HEK293 (cell line): ENCODE results near the gene TVP23C.
"Not testable (repeated sequence)": the region's sequence is repeated elsewhere in the genome, so short reads cannot be mapped to it uniquely, and the experiment has no call there.

Experiments used
- GLI4 ChIP-seq: fragments of 450-650 bp; formaldehyde crosslinking; IDR thresholded peaks from 2 replicates; pipeline ENCODE4 v1.5.1; 2016; ENCODE audit warnings: missing biosample characterization, missing genetic modification characterization
- HOXC10 ChIP-seq: sonication (generic); formaldehyde crosslinking; IDR thresholded peaks from 2 replicates; pipeline ENCODE4 v1.8.1; 2023; ENCODE audit warnings: mild to moderate bottlenecking, missing genetic modification reagents
- TCF7L2 ChIP-seq: IDR thresholded peaks from 2 replicates; pipeline ENCODE4 v1.6.1; 2011; ENCODE audit warnings: low read depth, mild to moderate bottlenecking, inconsistent platforms, low read length, moderate library complexity, borderline replicate concordance
- ZNF274 ChIP-seq, 2 experiments: fragments of 200-500 bp in 1 of 2; fragments of 450-650 bp in 1 of 2; sonication (Bioruptor generic) in 1 of 2; formaldehyde crosslinking in 1 of 2; IDR thresholded peaks; 2 replicates each; pipeline versions ENCODE4 v1.5.1 to v1.6.1; 2014 to 2016; ENCODE audit warnings: borderline replicate concordance in 1 of 2, inconsistent platforms in 1 of 2, low read length in 1 of 2, missing biosample characterization in 1 of 2, missing genetic modification characterization in 1 of 2
- ZNF302 ChIP-seq: fragments of 450-650 bp; formaldehyde crosslinking; IDR thresholded peaks from 2 replicates; pipeline ENCODE4 v1.5.1; 2016; ENCODE audit warnings: missing biosample characterization, missing genetic modification characterization, low read depth
- ZSCAN30 ChIP-seq: fragments of 450-650 bp; IDR thresholded peaks from 2 replicates; pipeline ENCODE4 v1.5.1; 2018; ENCODE audit warnings: missing biosample characterization, mild to moderate bottlenecking, missing genetic modification characterization, moderate library complexity
- TF ChIP-seq, protein P1 (sequence below): fragments of 450-650 bp; formaldehyde crosslinking; IDR thresholded peaks from 2 replicates; pipeline ENCODE4 v1.5.1; 2016; ENCODE audit warnings: missing biosample characterization, missing genetic modification characterization
- TF ChIP-seq, protein P2 (sequence below): fragments of 450-650 bp; formaldehyde crosslinking; IDR thresholded peaks from 2 replicates; pipeline ENCODE4 v1.5.1; 2016; ENCODE audit warnings: missing biosample characterization, missing genetic modification characterization
- TF ChIP-seq, protein P3 (sequence below): fragments of 450-650 bp; formaldehyde crosslinking; IDR thresholded peaks from 2 replicates; pipeline ENCODE4 v1.5.1; 2017; ENCODE audit warnings: missing biosample characterization, mild to moderate bottlenecking, missing genetic modification characterization, moderate library complexity

DNA sequence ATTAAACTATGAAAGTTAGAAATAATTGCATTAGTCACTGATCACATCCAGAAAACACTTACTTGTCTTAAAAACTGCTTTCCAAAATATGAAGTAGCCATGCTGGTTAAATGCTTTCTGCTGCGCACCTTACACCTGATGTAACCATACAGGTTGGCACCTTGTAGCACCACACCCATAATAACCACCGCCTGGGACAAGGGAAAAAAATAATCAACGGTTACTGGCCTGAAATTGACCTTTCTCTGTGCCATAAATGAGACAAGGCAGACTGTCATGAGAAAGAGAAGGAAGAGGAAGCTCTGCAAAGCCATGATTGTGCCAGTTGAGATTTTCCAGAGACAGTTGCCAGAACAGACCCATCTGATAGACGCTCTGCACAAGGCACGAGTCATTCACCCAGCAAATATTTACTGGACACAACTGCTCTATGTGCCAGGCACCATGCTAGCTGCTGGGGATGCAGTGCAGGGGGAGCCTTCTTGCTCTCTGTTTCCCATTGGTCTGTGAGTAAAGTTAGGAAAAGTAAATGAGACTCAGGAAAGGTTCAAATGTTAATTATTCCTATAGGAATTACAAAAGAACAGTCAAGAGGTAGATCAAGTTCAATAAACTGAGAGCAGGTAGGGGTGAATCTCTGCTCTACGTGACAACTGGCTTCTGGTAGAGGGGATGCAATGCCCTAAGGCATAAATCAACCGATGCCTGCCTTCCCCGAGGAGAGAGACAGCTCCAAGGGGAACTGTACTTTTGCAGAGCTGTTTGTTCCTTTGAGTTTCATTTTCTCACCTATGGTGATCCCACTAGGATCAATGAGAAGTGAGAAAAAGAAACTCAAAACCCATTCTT is 22.7 kb downstream of the TVP23C start:
- TF ChIP-seq ZNF302 (tag by site-specific recombination); HOXC10 (CRISPR knock-in tag); ZSCAN30 (tag by site-specific recombination); GLI4; TCF7L2; ZNF274 (IDR thresholded peaks at IDR 0.05; ENCODE audit: low read length); ZNF274 (tag by site-specific recombination; IDR thresholded peaks at IDR 0.05; ENCODE audit: borderline replicate concordance): not testable (repeated sequence)
- TF ChIP-seq, protein P1, sequence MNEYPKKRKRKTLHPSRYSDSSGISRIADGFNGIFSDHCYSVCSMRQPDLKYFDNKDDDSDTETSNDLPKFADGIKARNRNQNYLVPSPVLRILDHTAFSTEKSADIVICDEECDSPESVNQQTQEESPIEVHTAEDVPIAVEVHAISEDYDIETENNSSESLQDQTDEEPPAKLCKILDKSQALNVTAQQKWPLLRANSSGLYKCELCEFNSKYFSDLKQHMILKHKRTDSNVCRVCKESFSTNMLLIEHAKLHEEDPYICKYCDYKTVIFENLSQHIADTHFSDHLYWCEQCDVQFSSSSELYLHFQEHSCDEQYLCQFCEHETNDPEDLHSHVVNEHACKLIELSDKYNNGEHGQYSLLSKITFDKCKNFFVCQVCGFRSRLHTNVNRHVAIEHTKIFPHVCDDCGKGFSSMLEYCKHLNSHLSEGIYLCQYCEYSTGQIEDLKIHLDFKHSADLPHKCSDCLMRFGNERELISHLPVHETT (tag by site-specific recombination): not testable (repeated sequence)
- TF ChIP-seq, protein P2, sequence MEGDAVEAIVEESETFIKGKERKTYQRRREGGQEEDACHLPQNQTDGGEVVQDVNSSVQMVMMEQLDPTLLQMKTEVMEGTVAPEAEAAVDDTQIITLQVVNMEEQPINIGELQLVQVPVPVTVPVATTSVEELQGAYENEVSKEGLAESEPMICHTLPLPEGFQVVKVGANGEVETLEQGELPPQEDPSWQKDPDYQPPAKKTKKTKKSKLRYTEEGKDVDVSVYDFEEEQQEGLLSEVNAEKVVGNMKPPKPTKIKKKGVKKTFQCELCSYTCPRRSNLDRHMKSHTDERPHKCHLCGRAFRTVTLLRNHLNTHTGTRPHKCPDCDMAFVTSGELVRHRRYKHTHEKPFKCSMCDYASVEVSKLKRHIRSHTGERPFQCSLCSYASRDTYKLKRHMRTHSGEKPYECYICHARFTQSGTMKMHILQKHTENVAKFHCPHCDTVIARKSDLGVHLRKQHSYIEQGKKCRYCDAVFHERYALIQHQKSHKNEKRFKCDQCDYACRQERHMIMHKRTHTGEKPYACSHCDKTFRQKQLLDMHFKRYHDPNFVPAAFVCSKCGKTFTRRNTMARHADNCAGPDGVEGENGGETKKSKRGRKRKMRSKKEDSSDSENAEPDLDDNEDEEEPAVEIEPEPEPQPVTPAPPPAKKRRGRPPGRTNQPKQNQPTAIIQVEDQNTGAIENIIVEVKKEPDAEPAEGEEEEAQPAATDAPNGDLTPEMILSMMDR (tag by site-specific recombination): not testable (repeated sequence)
- TF ChIP-seq, protein P3, sequence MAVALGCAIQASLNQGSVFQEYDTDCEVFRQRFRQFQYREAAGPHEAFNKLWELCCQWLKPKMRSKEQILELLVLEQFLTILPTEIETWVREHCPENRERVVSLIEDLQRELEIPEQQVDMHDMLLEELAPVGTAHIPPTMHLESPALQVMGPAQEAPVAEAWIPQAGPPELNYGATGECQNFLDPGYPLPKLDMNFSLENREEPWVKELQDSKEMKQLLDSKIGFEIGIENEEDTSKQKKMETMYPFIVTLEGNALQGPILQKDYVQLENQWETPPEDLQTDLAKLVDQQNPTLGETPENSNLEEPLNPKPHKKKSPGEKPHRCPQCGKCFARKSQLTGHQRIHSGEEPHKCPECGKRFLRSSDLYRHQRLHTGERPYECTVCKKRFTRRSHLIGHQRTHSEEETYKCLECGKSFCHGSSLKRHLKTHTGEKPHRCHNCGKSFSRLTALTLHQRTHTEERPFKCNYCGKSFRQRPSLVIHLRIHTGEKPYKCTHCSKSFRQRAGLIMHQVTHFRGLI (tag by site-specific recombination): not testable (repeated sequence)
